ENCODE data around the gene CSF2. TPM values are rescaled to one million over a fixed set of nuclear protein-coding genes. Genes with fewer than 3 reads are reported as not detected.

CSF2 gene
- total and polyA plus RNA-seq, 2 of the 4 experiments (the other 2 are of a cell fraction), result 0.31 TPM; not detected in 1

DNA sequence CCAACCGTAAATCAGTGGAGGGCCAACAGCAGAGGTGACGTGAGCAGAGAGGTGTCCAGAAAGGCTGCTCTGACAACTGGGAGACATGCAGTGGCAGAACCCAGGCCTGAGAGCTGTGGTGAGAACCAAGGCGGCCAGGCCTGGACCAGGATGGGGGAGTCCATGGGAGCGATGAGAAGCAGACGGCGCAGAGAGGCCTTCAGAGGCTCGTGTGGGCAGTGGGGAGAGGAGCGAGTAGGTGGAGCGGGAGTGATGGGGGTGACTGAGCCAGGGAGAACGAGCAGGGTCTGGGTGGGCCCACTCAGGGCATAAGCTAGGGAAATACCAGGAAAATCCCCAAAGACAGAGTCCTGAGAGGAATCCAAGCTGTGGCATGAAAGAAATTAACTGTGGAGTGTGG lies 21.1 kb upstream of the CSF2 start:
- H2AK9ac ChIP-seq (replicated peaks; ENCODE audit: low read depth, low read length, poor library complexity), result no peak overlapping the region
- H4K91ac ChIP-seq (ENCODE audit: insufficient read depth, low read depth, low read length), result no peak overlapping the region
- H2BK120ac ChIP-seq (ENCODE audit: low read depth, low read length), result no peak overlapping the region
- 74% methylated on average over 7 of the region's 10 CpGs; no CpG with 5 or more reads in 1 of the 2 experiments for WGBS, 2 experiments (ENCODE audit: extremely low coverage in 2 of 2, insufficient read length in 1 of 2)
- no peak overlapping the region for H2BK20ac ChIP-seq (ENCODE audit: low read depth, low read length)
- H3K9me3 ChIP-seq (ENCODE audit: control insufficient read depth, insufficient read depth, low read length), result no peaks in the 10 kb centered on the region
- TF ChIP-seq MAZ (IDR thresholded peaks at IDR 0.05; ENCODE audit: borderline replicate concordance, low read depth, low read length), result no peak
- no peak for TF ChIP-seq POLR2A (IDR thresholded peaks at IDR 0.05; ENCODE audit: low read depth, low read length)
- TF ChIP-seq NFE2L2 (IDR thresholded peaks at IDR 0.05; ENCODE audit: low read depth, low read length), result no peak
- no peak for TF ChIP-seq SMC3 (IDR thresholded peaks at IDR 0.05; ENCODE audit: low read depth, low read length)
- TF ChIP-seq, protein P1, sequence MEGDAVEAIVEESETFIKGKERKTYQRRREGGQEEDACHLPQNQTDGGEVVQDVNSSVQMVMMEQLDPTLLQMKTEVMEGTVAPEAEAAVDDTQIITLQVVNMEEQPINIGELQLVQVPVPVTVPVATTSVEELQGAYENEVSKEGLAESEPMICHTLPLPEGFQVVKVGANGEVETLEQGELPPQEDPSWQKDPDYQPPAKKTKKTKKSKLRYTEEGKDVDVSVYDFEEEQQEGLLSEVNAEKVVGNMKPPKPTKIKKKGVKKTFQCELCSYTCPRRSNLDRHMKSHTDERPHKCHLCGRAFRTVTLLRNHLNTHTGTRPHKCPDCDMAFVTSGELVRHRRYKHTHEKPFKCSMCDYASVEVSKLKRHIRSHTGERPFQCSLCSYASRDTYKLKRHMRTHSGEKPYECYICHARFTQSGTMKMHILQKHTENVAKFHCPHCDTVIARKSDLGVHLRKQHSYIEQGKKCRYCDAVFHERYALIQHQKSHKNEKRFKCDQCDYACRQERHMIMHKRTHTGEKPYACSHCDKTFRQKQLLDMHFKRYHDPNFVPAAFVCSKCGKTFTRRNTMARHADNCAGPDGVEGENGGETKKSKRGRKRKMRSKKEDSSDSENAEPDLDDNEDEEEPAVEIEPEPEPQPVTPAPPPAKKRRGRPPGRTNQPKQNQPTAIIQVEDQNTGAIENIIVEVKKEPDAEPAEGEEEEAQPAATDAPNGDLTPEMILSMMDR (conservative IDR thresholded peaks at IDR 0.05; ENCODE audit: low read depth, low read length), result no peak
- TF ChIP-seq BHLHE40 (IDR thresholded peaks at IDR 0.05; ENCODE audit: low read depth, low read length), result no peak
- no peak for TF ChIP-seq MXI1 (IDR thresholded peaks at IDR 0.05; ENCODE audit: borderline replicate concordance, low read depth, low read length)
- no peak for TF ChIP-seq RCOR1 (IDR thresholded peaks at IDR 0.05; ENCODE audit: insufficient replicate concordance, low read length)
- TF ChIP-seq CHD1 (IDR thresholded peaks at IDR 0.05; ENCODE audit: low read depth, low read length), result no peak
- TF ChIP-seq, protein P2, sequence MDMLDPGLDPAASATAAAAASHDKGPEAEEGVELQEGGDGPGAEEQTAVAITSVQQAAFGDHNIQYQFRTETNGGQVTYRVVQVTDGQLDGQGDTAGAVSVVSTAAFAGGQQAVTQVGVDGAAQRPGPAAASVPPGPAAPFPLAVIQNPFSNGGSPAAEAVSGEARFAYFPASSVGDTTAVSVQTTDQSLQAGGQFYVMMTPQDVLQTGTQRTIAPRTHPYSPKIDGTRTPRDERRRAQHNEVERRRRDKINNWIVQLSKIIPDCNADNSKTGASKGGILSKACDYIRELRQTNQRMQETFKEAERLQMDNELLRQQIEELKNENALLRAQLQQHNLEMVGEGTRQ (IDR thresholded peaks at IDR 0.05; ENCODE audit: low read depth, low read length), result no peak
- no peak for TF ChIP-seq FOS (IDR thresholded peaks at IDR 0.05; ENCODE audit: low read depth, low read length)
- TF ChIP-seq RAD21 (IDR thresholded peaks at IDR 0.05; ENCODE audit: low read length), result no peak
- TF ChIP-seq, protein P3, sequence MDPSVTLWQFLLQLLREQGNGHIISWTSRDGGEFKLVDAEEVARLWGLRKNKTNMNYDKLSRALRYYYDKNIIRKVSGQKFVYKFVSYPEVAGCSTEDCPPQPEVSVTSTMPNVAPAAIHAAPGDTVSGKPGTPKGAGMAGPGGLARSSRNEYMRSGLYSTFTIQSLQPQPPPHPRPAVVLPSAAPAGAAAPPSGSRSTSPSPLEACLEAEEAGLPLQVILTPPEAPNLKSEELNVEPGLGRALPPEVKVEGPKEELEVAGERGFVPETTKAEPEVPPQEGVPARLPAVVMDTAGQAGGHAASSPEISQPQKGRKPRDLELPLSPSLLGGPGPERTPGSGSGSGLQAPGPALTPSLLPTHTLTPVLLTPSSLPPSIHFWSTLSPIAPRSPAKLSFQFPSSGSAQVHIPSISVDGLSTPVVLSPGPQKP (IDR thresholded peaks at IDR 0.05; ENCODE audit: borderline replicate concordance, low read depth, low read length), result no peak
- TF ChIP-seq RFX5 (IDR thresholded peaks at IDR 0.05; ENCODE audit: low read depth, low read length), result no peak
- no peak for TF ChIP-seq CEBPB (IDR thresholded peaks at IDR 0.05; ENCODE audit: low read depth, low read length)
- TF ChIP-seq MAFK (IDR thresholded peaks at IDR 0.05; ENCODE audit: low read depth, low read length), result no peak
- BruUV-seq (replicated peaks), result no TSS peak
- no peaks in the 10 kb centered on the region for H3K9me1 ChIP-seq (ENCODE audit: insufficient read depth, low read length)
- no peak overlapping the region for H2BK15ac ChIP-seq (ENCODE audit: low read depth, low read length)
- in situ Hi-C loops (cut with MboI; ENCODE audit: low sequenced_read_pairs) (no loop called here), dilution Hi-C loops (cut with HindIII; ENCODE audit: low sequenced_read_pairs, unreplicated experiment) (no loop called here), intact Hi-C loops (cut with micrococcal nuclease) (no loop called here)
- H4K8ac ChIP-seq (ENCODE audit: low read depth in 2 of 2, low read length in 2 of 2), result no peak overlapping the region
- CTCF ChIA-PET, result no interaction called here
- no peak overlapping the region for H3K4me2 ChIP-seq (ENCODE audit: low read depth, low read length)
- no peak overlapping the region for H2AFZ ChIP-seq (replicated peaks; ENCODE audit: low read length, poor library complexity)
- H2BK5ac ChIP-seq (ENCODE audit: low read depth, low read length, poor library complexity, severe bottlenecking), result no peak overlapping the region
- no peaks in the 10 kb centered on the region for H4K20me1 ChIP-seq (ENCODE audit: insufficient read depth, low read length)
- no peak overlapping the region for H3K56ac ChIP-seq (ENCODE audit: extremely low read depth, insufficient read depth, low read length)
- no peak overlapping the region for H3K18ac ChIP-seq (ENCODE audit: low read depth, low read length)
- H2AK5ac ChIP-seq (ENCODE audit: low read depth, low read length), result no peak overlapping the region
- DNase-seq (no peak), ATAC-seq (ENCODE audit: low read depth) (no peak)
- H3K79me1 ChIP-seq (ENCODE audit: low read depth in 1 of 2, low read length in 2 of 2), result no peaks in the 10 kb centered on the region
- H3K9ac ChIP-seq (ENCODE audit: low read depth, low read length), result no peak overlapping the region
- no peak overlapping the region for H3K23ac ChIP-seq (ENCODE audit: low read depth, low read length)
- no peak overlapping the region for H3K27ac ChIP-seq (ENCODE audit: insufficient read depth, low read length)
- no peak overlapping the region for H3K4me3 ChIP-seq (ENCODE audit: insufficient read depth, low read depth, low read length)
- no peak overlapping the region for H3K4ac ChIP-seq (ENCODE audit: low read depth, low read length)
- peaks cover 47% of the 10 kb centered on the region for H3K27me3 ChIP-seq (ENCODE audit: control insufficient read depth, insufficient read depth, low read length)
- no peak overlapping the region for H3K14ac ChIP-seq (replicated peaks; ENCODE audit: low read depth, low read length)
- H3K36me3 ChIP-seq (ENCODE audit: control insufficient read depth, insufficient read depth, low read length), result no peaks in the 10 kb centered on the region
- H3K4me1 ChIP-seq (ENCODE audit: control insufficient read depth, insufficient read depth, low read length), result no peaks in the 10 kb centered on the region
- no peak overlapping the region for H4K5ac ChIP-seq (ENCODE audit: low read depth, low read length)
- POLR2A ChIA-PET (ENCODE audit: unreplicated experiment), result no interaction called here
